Raji (cell line): ENCODE data around the gene MALAT1.
A peak's percentile ranks its signal among the peaks of the same experiment; 100 is the strongest.

ENCODE experiments used
- POLR2A ChIP-seq: IDR thresholded peaks from 2 replicates; pipeline ENCODE4 v1.6.1; 2011; ENCODE audit warnings: low read depth, low read length, control low read depth; ENCODE audit not compliant: insufficient read depth

The MALAT1 gene

DNA sequence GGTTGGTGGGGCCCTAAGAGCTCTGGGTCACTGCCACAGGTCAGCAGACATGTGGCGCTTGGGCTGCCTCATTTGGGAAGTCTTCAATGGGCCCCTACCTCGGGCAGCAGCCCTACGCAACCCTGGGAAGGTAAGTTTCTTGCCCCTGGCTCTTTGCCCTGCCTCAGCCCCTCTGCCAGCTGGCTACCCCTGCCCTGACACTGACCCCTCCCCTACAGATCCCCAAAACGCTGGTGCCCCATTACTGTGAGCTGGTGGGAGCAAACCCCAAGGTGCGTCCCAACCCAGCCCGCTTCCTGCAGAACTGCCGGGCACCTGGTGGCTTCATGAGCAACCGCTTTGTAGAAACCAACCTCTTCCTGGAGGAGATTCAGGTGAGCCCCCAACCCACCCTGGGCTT, 27.9 kb downstream of the MALAT1 start:
- no peak for TF ChIP-seq POLR2A

GRCh38 chr11:65528819-65529350, 30.0 kb downstream of the MALAT1 start:
- TF ChIP-seq POLR2A, result no peak

DNA sequence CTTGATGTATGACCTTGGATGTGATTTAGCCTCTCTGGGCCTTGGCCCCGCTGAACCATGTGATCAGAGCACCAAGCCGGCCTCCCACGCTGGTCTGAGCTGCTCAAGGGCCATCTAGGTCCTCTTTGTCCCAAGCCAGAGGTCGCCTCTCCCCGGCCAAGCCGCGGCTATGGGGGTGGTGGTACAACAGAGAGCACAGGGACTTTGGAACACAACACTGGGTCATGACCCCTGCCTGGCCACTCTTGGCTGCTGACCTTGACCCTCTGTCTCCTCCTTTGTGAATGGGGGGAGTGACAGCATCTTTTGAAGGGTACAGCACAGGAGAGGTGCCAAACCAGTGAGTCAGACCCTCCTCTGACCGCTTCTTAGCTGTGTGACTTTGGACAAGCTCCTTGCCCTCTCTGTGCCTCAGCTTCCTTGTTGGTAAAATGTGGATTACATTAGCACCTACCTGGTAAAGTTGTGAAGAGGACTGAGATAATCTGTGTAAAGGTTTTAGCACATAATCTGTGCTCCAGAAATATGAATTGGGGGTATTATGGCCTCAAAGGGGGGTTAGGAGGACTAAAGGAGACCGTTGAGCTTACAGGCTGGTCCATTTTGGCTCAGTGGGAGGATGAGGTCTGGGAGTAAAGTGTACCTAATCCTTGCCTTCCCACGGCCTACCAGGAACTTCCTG, 30.8 kb downstream of the MALAT1 start:
- TF ChIP-seq POLR2A, result no peak

- TF ChIP-seq POLR2A, result no peak
Measured at GRCh38 chr11:65530157-65530496, 31.3 kb downstream of the MALAT1 start.

DNA sequence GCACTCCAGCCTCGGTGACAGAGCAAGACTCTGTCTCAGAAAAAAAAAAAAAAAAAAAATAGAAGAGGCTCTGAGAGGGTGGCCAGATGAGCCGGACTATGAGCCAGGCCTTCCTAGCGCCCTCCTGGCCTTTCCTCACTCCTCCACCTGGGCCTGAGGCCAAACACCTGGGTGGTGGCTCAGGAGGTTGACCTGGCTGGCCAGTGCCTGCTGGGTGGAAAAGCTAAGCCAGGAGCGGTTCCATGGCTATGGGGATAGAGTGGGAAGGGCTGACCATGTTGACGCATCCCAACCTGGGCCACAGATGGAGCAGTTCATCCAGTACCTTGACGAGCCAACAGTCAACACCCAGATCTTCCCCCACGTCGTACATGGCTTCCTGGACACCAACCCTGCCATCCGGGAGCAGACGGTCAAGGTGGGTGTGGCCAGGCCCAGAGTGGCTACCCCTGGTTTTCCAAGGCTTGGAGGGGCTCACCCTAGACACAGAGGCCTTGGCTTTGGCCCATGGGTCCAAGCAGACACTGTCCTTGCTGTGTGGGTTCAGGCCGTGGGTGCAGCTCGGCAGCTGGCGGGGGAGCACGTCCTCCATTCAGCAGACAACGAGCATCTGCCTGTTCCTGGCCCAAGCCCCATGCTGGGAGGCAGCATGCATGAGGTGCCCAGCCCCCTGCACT, 33.7 kb downstream of the MALAT1 start:
- no peak for TF ChIP-seq POLR2A

GRCh38 chr11:65535102-65535501, 36.3 kb downstream of the MALAT1 start:
- no peak for TF ChIP-seq POLR2A

DNA sequence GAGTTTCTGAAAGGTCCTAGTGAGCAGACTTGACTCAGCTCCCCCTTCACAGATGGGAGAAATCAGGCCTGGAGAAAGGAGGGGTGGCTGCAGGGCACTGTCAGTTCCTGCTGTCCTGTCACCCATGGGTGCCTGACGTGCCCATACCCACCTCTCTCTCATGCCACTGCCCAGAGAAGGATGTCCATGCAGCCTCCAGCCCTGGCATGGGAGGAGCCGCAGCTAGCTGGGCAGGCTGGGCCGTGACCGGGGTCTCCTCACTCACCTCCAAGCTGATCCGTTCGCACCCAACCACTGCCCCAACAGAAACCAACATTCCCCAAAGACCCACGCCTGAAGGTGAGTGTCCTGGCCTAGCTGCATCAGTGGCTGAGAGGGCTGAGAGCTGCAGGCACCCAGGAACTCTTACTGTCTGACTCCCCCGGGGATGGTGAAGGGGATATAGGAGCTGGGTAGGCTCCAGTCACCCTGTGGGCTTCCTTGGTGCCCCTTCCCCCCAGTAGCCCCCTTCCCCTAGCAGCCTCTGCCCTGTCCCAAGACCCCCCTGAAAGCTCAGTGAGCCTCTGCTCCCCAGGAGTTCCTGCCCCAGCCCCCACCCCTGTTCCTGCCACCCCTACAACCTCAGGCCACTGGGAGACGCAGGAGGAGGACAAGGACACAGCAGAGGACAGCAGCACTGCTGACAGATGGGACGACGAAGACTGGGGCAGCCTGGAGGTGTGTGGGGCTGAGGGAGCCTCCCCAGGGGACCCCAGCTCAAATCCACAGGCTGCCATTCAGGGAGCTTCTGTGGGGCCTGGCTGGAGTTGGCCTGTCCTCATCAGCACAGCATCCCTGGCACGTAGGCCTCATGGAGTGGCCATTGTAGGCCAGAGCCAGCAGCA, 37.8 kb downstream of the MALAT1 start:
- TF ChIP-seq POLR2A, result no peak

DNA sequence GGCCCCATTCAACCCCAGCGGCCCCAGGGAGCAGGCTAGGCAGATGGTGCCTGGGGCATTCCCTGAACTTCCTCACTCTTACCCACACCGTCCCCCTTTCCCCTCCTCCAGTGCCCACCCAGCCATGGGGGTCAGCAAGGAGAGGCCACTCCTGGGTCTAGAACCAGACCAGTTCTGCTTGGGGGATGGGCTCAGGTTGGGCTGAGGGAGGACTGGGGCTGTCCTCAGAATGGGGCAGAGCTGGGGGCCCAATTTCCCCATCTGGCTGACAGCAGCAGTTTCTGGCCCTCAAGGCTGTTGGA, 38.4 kb downstream of the MALAT1 start:
- TF ChIP-seq POLR2A, result no peak

DNA sequence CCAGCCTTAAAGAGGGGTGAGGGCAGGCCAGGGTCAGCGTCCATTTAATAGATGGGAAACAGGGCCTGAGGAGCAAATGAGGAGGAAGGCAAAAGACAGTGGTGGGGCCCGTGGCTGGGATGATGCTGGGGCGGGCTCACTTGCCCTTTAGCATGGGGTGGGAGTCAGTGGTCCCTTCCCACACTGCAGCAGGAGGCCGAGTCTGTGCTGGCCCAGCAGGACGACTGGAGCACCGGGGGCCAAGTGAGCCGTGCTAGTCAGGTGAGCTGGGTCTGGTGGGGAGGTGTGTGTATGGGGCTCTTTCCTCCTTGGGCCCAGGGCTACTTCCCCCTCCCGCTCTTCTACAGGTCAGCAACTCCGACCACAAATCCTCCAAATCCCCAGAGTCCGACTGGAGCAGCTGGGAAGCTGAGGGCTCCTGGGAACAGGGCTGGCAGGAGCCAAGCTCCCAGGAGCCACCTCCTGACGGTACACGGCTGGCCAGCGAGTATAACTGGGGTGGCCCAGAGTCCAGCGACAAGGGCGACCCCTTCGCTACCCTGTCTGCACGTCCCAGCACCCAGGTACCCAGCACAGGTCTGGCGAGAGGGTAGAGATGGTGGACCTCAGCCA, 38.9 kb downstream of the MALAT1 start:
- no peak for TF ChIP-seq POLR2A

GRCh38 chr11:65538232-65538914, 39.5 kb downstream of the MALAT1 start:
- no peak for TF ChIP-seq POLR2A

DNA sequence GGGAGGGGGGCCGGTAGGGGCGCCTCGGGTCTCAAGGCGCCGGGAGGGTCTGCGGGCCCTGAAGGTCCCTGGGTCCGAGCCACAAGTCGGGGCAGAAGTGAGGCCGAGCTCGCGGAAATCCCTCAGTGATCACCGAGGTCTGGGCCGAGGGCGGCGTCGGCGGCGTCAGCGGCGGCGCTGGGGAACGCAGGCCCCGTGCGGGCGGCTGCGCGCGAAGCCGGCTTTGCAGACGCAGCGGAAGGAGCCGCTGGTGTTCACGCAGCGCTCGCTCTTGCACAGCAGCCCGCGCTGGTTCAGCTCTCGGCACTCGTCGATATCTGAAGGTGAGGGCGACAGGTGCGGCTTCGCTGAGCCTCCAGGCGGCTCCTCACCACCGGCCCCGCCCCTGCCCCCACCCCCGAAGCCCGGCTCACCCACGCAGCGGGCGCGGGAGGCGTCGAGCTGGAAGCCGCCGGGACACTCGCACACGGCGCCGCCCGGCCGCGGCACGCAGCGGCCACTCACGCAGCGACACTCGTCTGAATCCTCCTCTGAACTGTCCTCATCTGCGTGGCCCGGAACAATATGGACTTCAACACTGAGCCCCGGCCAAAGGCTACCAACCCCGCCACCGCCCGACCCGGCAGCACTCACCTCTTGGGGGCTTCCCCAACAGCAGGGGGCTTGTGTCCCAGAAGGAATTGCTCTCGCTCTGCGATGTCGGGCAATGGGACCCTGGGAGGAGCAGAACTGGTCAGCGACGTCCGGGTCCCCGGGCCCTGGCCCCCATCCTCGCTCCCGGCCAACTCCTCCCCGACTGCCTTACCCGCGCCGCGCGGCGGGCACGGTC, 40.3 kb downstream of the MALAT1 start:
- TF ChIP-seq POLR2A, result no peak

- TF ChIP-seq POLR2A, result no peak
Measured at GRCh38 chr11:65539744-65540289, 41.0 kb downstream of the MALAT1 start.

GRCh38 chr11:65540290-65541092, 41.6 kb downstream of the MALAT1 start:
- TF ChIP-seq POLR2A, result peak; percentile 75
